DND-41 (cell line): ENCODE measurements around the gene HACD3.

Experiments
- ATAC-seq: fragments of 200-7000 bp; cut with Tn5 transposase; 3 replicates; pipeline ENCODE4 v1.9.1; 2021; ENCODE audit warnings: low read depth; ENCODE audit not compliant: insufficient read depth
- DNase-seq: peaks from one replicate; pipeline ENCODE4 v3.0.0-alpha.2; 2020
- H2AFZ ChIP-seq: 2 replicates; pipeline ENCODE4 v1.6.0; 2012; ENCODE audit warnings: low read depth, low read length
- H3K27ac ChIP-seq: 2 replicates; pipeline ENCODE4 v1.5.1; 2012; ENCODE audit warnings: low read length, inconsistent platforms
- H3K27me3 ChIP-seq: fragments of 200-600 bp; sonication (generic); 2 replicates; pipeline ENCODE4 v1.6.0; 2012; ENCODE audit warnings: low read length, mild to moderate bottlenecking, inconsistent platforms; ENCODE audit not compliant: insufficient read depth, poor library complexity
- H3K36me3 ChIP-seq: 2 replicates; pipeline ENCODE4 v1.5.1; 2012; ENCODE audit warnings: low read length, inconsistent platforms; ENCODE audit not compliant: insufficient read depth
- H3K4me1 ChIP-seq: 2 replicates; pipeline ENCODE4 v1.5.1; 2012; ENCODE audit warnings: mild to moderate bottlenecking, low read length; ENCODE audit not compliant: insufficient read depth
- H3K4me2 ChIP-seq: 2 replicates; pipeline ENCODE4 v1.6.0; 2012; ENCODE audit warnings: mild to moderate bottlenecking, moderate library complexity, low read length, inconsistent platforms; ENCODE audit not compliant: insufficient read depth
- H3K4me3 ChIP-seq, 2 experiments: fragments of 200-600 bp in 1 of 2; shearing (Covaris generic) in 1 of 2; 2 replicates each; pipeline ENCODE4 v1.5.1; 2012 to 2016; ENCODE audit warnings: inconsistent platforms in 2 of 2, low read length in 2 of 2, mild to moderate bottlenecking in 2 of 2, low read depth in 1 of 2, moderate library complexity in 1 of 2
- H3K79me2 ChIP-seq: 2 replicates; pipeline ENCODE4 v1.6.0; 2012; ENCODE audit warnings: low read length, inconsistent platforms; ENCODE audit not compliant: insufficient read depth
- H3K9ac ChIP-seq: 2 replicates; pipeline ENCODE4 v1.6.0; 2012; ENCODE audit warnings: low read depth, mild to moderate bottlenecking, inconsistent platforms, low read length, moderate library complexity
- H3K9me3 ChIP-seq: 2 replicates; pipeline ENCODE4 v1.5.1; 2012; ENCODE audit warnings: low read length, moderate library complexity, mild to moderate bottlenecking, inconsistent platforms; ENCODE audit not compliant: insufficient read depth, severe bottlenecking
- H4K20me1 ChIP-seq: 2 replicates; pipeline ENCODE4 v1.6.0; 2012; ENCODE audit warnings: low read length; ENCODE audit not compliant: insufficient read depth
- EZH2 ChIP-seq: IDR thresholded peaks from 3 replicates; pipeline ENCODE4 v1.6.1; 2012; ENCODE audit warnings: borderline replicate concordance, low read depth, mild to moderate bottlenecking, moderate library complexity, low read length, inconsistent platforms; ENCODE audit not compliant: severe bottlenecking
- TF ChIP-seq, protein P1 (sequence below): IDR thresholded peaks from 2 replicates; pipeline ENCODE4 v1.5.1; 2012; ENCODE audit warnings: borderline replicate concordance, low read length, moderate library complexity, mild to moderate bottlenecking; ENCODE audit not compliant: poor library complexity, severe bottlenecking; ENCODE audit errors: extremely low read depth

Gene HACD3

GRCh38 chr15:65577129-65577996 is 47.1 kb downstream of the HACD3 start:
- no peak overlapping the region for H3K4me2 ChIP-seq
- ATAC-seq = no peak
- H3K79me2 ChIP-seq = no peaks in the 10 kb centered on the region
- H3K9ac ChIP-seq = no peak overlapping the region
- peaks cover 71% of the 10 kb centered on the region for H3K36me3 ChIP-seq
- no peaks in the 10 kb centered on the region for H3K4me1 ChIP-seq
- H3K9me3 ChIP-seq = no peaks in the 10 kb centered on the region
- H3K27me3 ChIP-seq = no peaks in the 10 kb centered on the region
- no peak overlapping the region for H2AFZ ChIP-seq
- no peaks in the 10 kb centered on the region for H4K20me1 ChIP-seq
- no peak overlapping the region for H3K27ac ChIP-seq
- H3K4me3 ChIP-seq = no peak overlapping the region
- TF ChIP-seq, protein P1, sequence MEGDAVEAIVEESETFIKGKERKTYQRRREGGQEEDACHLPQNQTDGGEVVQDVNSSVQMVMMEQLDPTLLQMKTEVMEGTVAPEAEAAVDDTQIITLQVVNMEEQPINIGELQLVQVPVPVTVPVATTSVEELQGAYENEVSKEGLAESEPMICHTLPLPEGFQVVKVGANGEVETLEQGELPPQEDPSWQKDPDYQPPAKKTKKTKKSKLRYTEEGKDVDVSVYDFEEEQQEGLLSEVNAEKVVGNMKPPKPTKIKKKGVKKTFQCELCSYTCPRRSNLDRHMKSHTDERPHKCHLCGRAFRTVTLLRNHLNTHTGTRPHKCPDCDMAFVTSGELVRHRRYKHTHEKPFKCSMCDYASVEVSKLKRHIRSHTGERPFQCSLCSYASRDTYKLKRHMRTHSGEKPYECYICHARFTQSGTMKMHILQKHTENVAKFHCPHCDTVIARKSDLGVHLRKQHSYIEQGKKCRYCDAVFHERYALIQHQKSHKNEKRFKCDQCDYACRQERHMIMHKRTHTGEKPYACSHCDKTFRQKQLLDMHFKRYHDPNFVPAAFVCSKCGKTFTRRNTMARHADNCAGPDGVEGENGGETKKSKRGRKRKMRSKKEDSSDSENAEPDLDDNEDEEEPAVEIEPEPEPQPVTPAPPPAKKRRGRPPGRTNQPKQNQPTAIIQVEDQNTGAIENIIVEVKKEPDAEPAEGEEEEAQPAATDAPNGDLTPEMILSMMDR = no peak
- no peak for TF ChIP-seq EZH2
- DNase-seq = no peak

DNA sequence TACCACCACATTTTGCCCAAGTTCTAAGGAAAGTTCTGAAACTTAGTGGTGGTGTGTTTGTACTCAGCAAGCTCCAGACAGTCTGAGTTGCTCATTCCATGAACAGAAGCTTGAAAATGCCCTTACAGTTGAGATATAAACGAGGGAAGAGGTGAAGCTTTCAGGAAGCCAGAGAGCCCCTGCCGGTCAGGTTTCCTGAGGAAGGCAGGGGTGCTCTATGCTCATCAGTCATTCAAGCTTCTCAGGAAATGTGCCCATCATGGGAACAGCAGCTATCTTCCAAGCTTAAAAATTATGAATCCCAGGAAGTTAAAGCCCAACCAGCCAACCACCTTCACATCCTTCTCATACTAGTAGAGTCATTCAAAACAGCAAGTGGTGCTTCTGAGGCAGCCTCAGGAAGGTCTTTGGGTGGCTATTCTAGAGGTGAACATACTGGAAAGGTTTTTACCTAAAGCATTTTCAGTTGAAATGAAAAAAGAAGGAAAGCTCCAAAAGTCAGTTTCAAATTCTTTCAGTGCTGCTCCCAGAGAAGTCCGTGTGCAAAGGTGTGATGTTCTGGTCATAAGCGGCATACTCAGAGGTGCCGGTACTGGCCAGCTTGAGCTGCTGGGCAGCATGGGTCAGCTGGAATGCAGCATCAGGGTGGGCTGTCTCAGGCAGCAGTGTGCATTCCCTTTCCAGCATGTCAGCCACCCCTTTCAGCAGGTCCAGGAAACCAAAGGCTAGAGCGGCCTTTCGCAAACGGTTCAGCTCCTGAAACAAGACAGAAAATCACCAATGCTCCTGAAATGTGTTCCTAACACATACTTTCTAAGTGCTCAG is 48.9 kb downstream of the HACD3 start:
- Histone ChIP-seq H3K79me2 (no peaks in the 10 kb centered on the region), H3K9ac (no peak overlapping the region), H4K20me1 (no peaks in the 10 kb centered on the region), H3K9me3 (no peaks in the 10 kb centered on the region), H3K27ac (no peak overlapping the region), H3K36me3 (peaks cover 80% of the 10 kb centered on the region), H3K27me3 (no peaks in the 10 kb centered on the region), H3K4me1 (peaks cover 9% of the 10 kb centered on the region), H3K4me3 (no peak overlapping the region), H2AFZ (no peak overlapping the region), H3K4me2 (no peak overlapping the region)
- no peak for DNase-seq
- TF ChIP-seq, protein P1 = no peak
- TF ChIP-seq EZH2 = no peak
- no peak for ATAC-seq

GRCh38 chr15:65579762-65580161 is 49.5 kb downstream of the HACD3 start:
- no peak overlapping the region for H3K27ac ChIP-seq

More at GRCh38 chr15:65579762-65580161, 49.5 kb downstream of the HACD3 start:
- Histone ChIP-seq H3K27me3 (no peaks in the 10 kb centered on the region), H3K9me3 (no peaks in the 10 kb centered on the region), H3K4me3 (no peak overlapping the region), H2AFZ (no peak overlapping the region), H3K4me1 (peaks cover 16% of the 10 kb centered on the region), H3K79me2 (no peaks in the 10 kb centered on the region), H3K9ac (no peak overlapping the region), H3K36me3 (peaks cover 80% of the 10 kb centered on the region), H4K20me1 (no peaks in the 10 kb centered on the region), H3K4me2 (no peak overlapping the region)
- no peak for ATAC-seq
- TF ChIP-seq, protein P1 = no peak
- no peak for TF ChIP-seq EZH2
- no peak for DNase-seq
